Suprapubic skin (tissue), 4 donors: ENCODE measurements around the gene C1QTNF7.

Experiments used
- EP300 ChIP-seq: sonication (generic); formaldehyde crosslinking; IDR thresholded peaks from one replicate; pipeline ENCODE4 v1.6.1; 2017; ENCODE audit warnings: antibody characterized with exemption
- POLR2A ChIP-seq, 2 donors: fragments of 450-650 bp; IDR thresholded peaks; one replicate each; pipeline ENCODE4 v1.6.1; 2017; ENCODE audit warnings: antibody characterized with exemption in 2 of 2, mild to moderate bottlenecking in 2 of 2, moderate library complexity in 2 of 2
- POLR2AphosphoS5 ChIP-seq, 3 donors: sonication (generic); formaldehyde crosslinking; IDR thresholded peaks; one replicate each; pipeline ENCODE4 v1.6.1; 2017; ENCODE audit warnings: antibody characterized with exemption in 3 of 3
- TF ChIP-seq, protein P1 (sequence below), 2 donors: fragments of 200-600 bp in 1 of 2; fragments of 450-650 bp in 1 of 2; sonication (generic) in 1 of 2; IDR thresholded peaks; one replicate each; pipeline ENCODE4 v1.5.1; 2016 to 2019; ENCODE audit warnings: antibody characterized with exemption in 2 of 2, mild to moderate bottlenecking in 1 of 2, moderate library complexity in 1 of 2

DNA sequence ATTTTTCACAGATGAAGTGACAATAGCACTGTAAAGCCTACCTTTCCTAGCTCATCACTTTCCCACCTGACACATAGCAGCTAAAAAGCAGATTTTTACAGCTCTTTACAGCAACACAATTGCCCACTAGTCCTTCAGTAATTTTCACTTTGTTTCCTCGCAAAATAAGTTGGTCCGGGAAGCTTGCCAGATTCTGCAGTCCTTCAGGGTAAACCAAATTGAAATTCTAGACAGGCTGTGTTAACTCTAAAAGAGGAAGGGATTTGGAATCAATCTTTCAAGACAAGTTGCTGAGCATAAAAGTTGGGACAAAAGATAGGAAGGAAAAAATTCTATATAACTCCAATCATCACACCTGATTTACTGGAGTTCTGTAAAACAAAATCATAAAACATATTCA, 8.7 kb downstream of the C1QTNF7 start:
- TF ChIP-seq POLR2AphosphoS5 (IDR thresholded peaks at IDR 0.05) = no peak
- TF ChIP-seq, protein P1, sequence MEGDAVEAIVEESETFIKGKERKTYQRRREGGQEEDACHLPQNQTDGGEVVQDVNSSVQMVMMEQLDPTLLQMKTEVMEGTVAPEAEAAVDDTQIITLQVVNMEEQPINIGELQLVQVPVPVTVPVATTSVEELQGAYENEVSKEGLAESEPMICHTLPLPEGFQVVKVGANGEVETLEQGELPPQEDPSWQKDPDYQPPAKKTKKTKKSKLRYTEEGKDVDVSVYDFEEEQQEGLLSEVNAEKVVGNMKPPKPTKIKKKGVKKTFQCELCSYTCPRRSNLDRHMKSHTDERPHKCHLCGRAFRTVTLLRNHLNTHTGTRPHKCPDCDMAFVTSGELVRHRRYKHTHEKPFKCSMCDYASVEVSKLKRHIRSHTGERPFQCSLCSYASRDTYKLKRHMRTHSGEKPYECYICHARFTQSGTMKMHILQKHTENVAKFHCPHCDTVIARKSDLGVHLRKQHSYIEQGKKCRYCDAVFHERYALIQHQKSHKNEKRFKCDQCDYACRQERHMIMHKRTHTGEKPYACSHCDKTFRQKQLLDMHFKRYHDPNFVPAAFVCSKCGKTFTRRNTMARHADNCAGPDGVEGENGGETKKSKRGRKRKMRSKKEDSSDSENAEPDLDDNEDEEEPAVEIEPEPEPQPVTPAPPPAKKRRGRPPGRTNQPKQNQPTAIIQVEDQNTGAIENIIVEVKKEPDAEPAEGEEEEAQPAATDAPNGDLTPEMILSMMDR (IDR thresholded peaks at IDR 0.05) = no peak
- no peak for TF ChIP-seq POLR2A (IDR thresholded peaks at IDR 0.05)
- TF ChIP-seq EP300 = no peak
